ENCODE measurements around the gene MICA. TPM values are rescaled to one million over a fixed set of nuclear protein-coding genes. Genes with fewer than 3 reads are reported as not detected.

Gene MICA
- total RNA-seq, 1 donor from 2014 or later, result 9.9 TPM

- no peaks in the 10 kb centered on the region for H3K36me3 ChIP-seq
- no peaks in the 10 kb centered on the region for H3K4me1 ChIP-seq
- DNase-seq, result no peak
- TF ChIP-seq CTCF (IDR thresholded peaks at IDR 0.05; ENCODE audit: borderline replicate concordance), result no peak
- peaks cover 9% of the 10 kb centered on the region for H3K9me3 ChIP-seq (replicated peaks)
- peaks cover 56% of the 10 kb centered on the region for H3K27me3 ChIP-seq (ENCODE audit: low read depth)
- intact Hi-C loops (cut with micrococcal nuclease), result no loop called here
- H3K4me3 ChIP-seq, result no peak overlapping the region
- H3K27ac ChIP-seq (replicated peaks), result no peak overlapping the region
Observed at GRCh38 chr6:31375699-31376098, 27.7 kb upstream of the MICA start.

- H3K9me3 ChIP-seq (replicated peaks), result peaks cover 4% of the 10 kb centered on the region
- no peak overlapping the region for H3K4me3 ChIP-seq
- no peak for TF ChIP-seq CTCF (IDR thresholded peaks at IDR 0.05; ENCODE audit: borderline replicate concordance)
- no peak for DNase-seq
- no peaks in the 10 kb centered on the region for H3K4me1 ChIP-seq
- peaks cover 61% of the 10 kb centered on the region for H3K27me3 ChIP-seq (ENCODE audit: low read depth)
- no peaks in the 10 kb centered on the region for H3K36me3 ChIP-seq
- intact Hi-C loops (cut with micrococcal nuclease), result no loop called here
- H3K27ac ChIP-seq (replicated peaks), result no peak overlapping the region
Observed at GRCh38 chr6:31377029-31377428, 26.4 kb upstream of the MICA start.

- no peaks in the 10 kb centered on the region for H3K9me3 ChIP-seq (replicated peaks)
- no peak overlapping the region for H3K27ac ChIP-seq (replicated peaks)
- peaks cover 61% of the 10 kb centered on the region for H3K27me3 ChIP-seq (ENCODE audit: low read depth)
- no peak for DNase-seq
- TF ChIP-seq CTCF (IDR thresholded peaks at IDR 0.05; ENCODE audit: borderline replicate concordance), result no peak
- H3K4me3 ChIP-seq, result no peak overlapping the region
- intact Hi-C loops (cut with micrococcal nuclease), result no loop called here
- no peaks in the 10 kb centered on the region for H3K4me1 ChIP-seq
- H3K36me3 ChIP-seq, result no peaks in the 10 kb centered on the region
Observed at GRCh38 chr6:31378062-31378720, 25.2 kb upstream of the MICA start.

GRCh38 chr6:31378721-31379103 is 24.7 kb upstream of the MICA start:
- Histone ChIP-seq H3K9me3 (replicated peaks) (no peaks in the 10 kb centered on the region), H3K4me1 (no peaks in the 10 kb centered on the region), H3K27ac (replicated peaks) (no peak overlapping the region), H3K4me3 (no peak overlapping the region), H3K27me3 (ENCODE audit: low read depth) (peaks cover 61% of the 10 kb centered on the region), H3K36me3 (no peaks in the 10 kb centered on the region)
- intact Hi-C loops (cut with micrococcal nuclease), result no loop called here
- no peak for TF ChIP-seq CTCF (IDR thresholded peaks at IDR 0.05; ENCODE audit: borderline replicate concordance)
- no peak for DNase-seq

- H3K9me3 ChIP-seq (replicated peaks), result no peaks in the 10 kb centered on the region
- intact Hi-C loops (cut with micrococcal nuclease), result no loop called here
- TF ChIP-seq CTCF (IDR thresholded peaks at IDR 0.05; ENCODE audit: borderline replicate concordance), result no peak
- H3K27ac ChIP-seq (replicated peaks), result no peak overlapping the region
- no peak overlapping the region for H3K4me3 ChIP-seq
- H3K4me1 ChIP-seq, result no peaks in the 10 kb centered on the region
- no peaks in the 10 kb centered on the region for H3K36me3 ChIP-seq
- DNase-seq, result no peak
- H3K27me3 ChIP-seq (ENCODE audit: low read depth), result peaks cover 58% of the 10 kb centered on the region
Observed at GRCh38 chr6:31379850-31380249, 23.5 kb upstream of the MICA start.
